DLD1 (cell line): Measurements from ENCODE around the gene LIPC.

Source experiments
- in situ Hi-C: cut with HindIII; loops from 2 replicates; pipeline ENCODE4 v1.10.0; 2017; ENCODE audit warnings: low sequenced_read_pairs

Gene LIPC

GRCh38 chr15:58405865-58406264 is 25.9 kb upstream of the LIPC start:
- in situ Hi-C loops: no loop called here

- in situ Hi-C loops: no loop called here
Observed at GRCh38 chr15:58406811-58407210, 25.0 kb upstream of the LIPC start.

- in situ Hi-C loops: no loop called here
Observed at GRCh38 chr15:58407236-58407775, 24.5 kb upstream of the LIPC start.

GRCh38 chr15:58407778-58408177 is 24.0 kb upstream of the LIPC start:
- in situ Hi-C loops: no loop called here

GRCh38 chr15:58409861-58410260 is 21.9 kb upstream of the LIPC start:
- in situ Hi-C loops: no loop called here

GRCh38 chr15:58410353-58410752 is 21.4 kb upstream of the LIPC start:
- in situ Hi-C loops: no loop called here

- in situ Hi-C loops: no loop called here
Observed at GRCh38 chr15:58413253-58413652, 18.5 kb upstream of the LIPC start.

GRCh38 chr15:58415636-58416035 is 16.2 kb upstream of the LIPC start:
- in situ Hi-C loops: no loop called here

GRCh38 chr15:58416963-58417362 is 14.8 kb upstream of the LIPC start:
- in situ Hi-C loops: no loop called here

- in situ Hi-C loops: no loop called here
Observed at GRCh38 chr15:58418135-58418534, 13.7 kb upstream of the LIPC start.

GRCh38 chr15:58419803-58420524 is 11.8 kb upstream of the LIPC start:
- in situ Hi-C loops: no loop called here

- in situ Hi-C loops: no loop called here
Observed at GRCh38 chr15:58420579-58421043, 11.2 kb upstream of the LIPC start.

GRCh38 chr15:58423205-58423604 is 8.6 kb upstream of the LIPC start:
- in situ Hi-C loops: no loop called here

- in situ Hi-C loops: no loop called here
Observed at GRCh38 chr15:58423831-58424608, 7.8 kb upstream of the LIPC start.

- in situ Hi-C loops: no loop called here
Observed at GRCh38 chr15:58424722-58425121, 7.1 kb upstream of the LIPC start.

- in situ Hi-C loops: no loop called here
Observed at GRCh38 chr15:58425185-58425584, 6.6 kb upstream of the LIPC start.

GRCh38 chr15:58425834-58426233 is 6.0 kb upstream of the LIPC start:
- in situ Hi-C loops: no loop called here

GRCh38 chr15:58426501-58426900 is 5.3 kb upstream of the LIPC start:
- in situ Hi-C loops: no loop called here

- in situ Hi-C loops: no loop called here
Observed at GRCh38 chr15:58427987-58428386, 3.8 kb upstream of the LIPC start.

- in situ Hi-C loops: no loop called here
Observed at GRCh38 chr15:58430224-58430787, 1.5 kb upstream of the LIPC start.

GRCh38 chr15:58432401-58432800 is 610 bp downstream of the LIPC start:
- in situ Hi-C loops: no loop called here
